Measurements from ENCODE around the gene SASH1. TPM values are rescaled to one million over a fixed set of nuclear protein-coding genes. Genes with fewer than 3 reads are reported as not detected.
A peak's percentile ranks its signal among the peaks of the same experiment; 100 is the strongest.

Gene SASH1
- total and polyA plus RNA-seq, 9 of the 15 experiments (the other 6 are each of a cell fraction or from before 2014, with no cell fraction given) = 0.35 to 3.5 (median 1.6) TPM

- no peak for DNase-seq (ENCODE audit: extremely low read depth in 1 of 4, low spot score in 3 of 4)
- H3K4me2 ChIP-seq (ENCODE audit: insufficient read depth, low read length) = no peak overlapping the region
- H4K20me1 ChIP-seq (replicated peaks; ENCODE audit: control insufficient read depth, insufficient read depth, low read length) = no peaks in the 10 kb centered on the region
- no peak overlapping the region for H3K9ac ChIP-seq (ENCODE audit: insufficient read depth in 1 of 2, low read depth in 2 of 2, low read length in 2 of 2)
- H3K36me3 ChIP-seq (ENCODE audit: control insufficient read depth, insufficient read depth, low read length) = no peaks in the 10 kb centered on the region
- ATAC-seq = no peak
- H3K27me3 ChIP-seq (ENCODE audit: control insufficient read depth in 2 of 2, insufficient read depth in 2 of 2, low read length in 2 of 2) = peaks cover 8 to 38% of the 10 kb centered on the region in 2 experiments
- intact Hi-C loops (cut with micrococcal nuclease) (no loop called here), in situ Hi-C loops (cut with MboI) (no loop called here)
- CTCF ChIA-PET (ENCODE audit: low intra/inter-chr PET ratio) = no interaction called here
- 4% methylated on average over 3 of the region's 3 CpGs for WGBS (ENCODE audit: insufficient coverage, low coverage, missing lambda C conversion rate)
- TF ChIP-seq ZNF512 (tag; IDR thresholded peaks at IDR 0.05) (peak; percentile 89), NFIC (IDR thresholded peaks at IDR 0.05) (peak; percentile 76; the same call in 1 of the 2 replicates), CBX2 (IDR thresholded peaks at IDR 0.05; ENCODE audit: insufficient read depth, low read length, poor library complexity, severe bottlenecking) (no peak)
- H2AFZ ChIP-seq (ENCODE audit: low read depth, low read length) = no peak overlapping the region
- POLR2A ChIA-PET = interaction anchor here (1.5 kb wide), 1 partner anchor 20 kb away, joined by 4 read pairs; no protein-coding TSS in a partner anchor
- H3K27ac ChIP-seq (ENCODE audit: extremely low read depth, low read depth, low read length) = no peak overlapping the region
- no peaks in the 10 kb centered on the region for H3K9me3 ChIP-seq (replicated peaks; ENCODE audit: control insufficient read depth, insufficient read depth, low read depth, low read length)
- H3K79me2 ChIP-seq (ENCODE audit: control insufficient read depth, insufficient read depth, low read length) = no peaks in the 10 kb centered on the region
- no peak overlapping the region for H3K4me3 ChIP-seq
- BruUV-seq (replicated peaks) = no TSS peak
- H3K4me1 ChIP-seq (replicated peaks in 1 of 2; ENCODE audit: control insufficient read depth in 2 of 2, insufficient read depth in 2 of 2, low read length in 2 of 2) = no peaks in the 10 kb centered on the region
- H3K9me1 ChIP-seq (ENCODE audit: control insufficient read depth, insufficient read depth, low read length) = no peaks in the 10 kb centered on the region
- no peak for FAIRE-seq
Observed at GRCh38 chr6:148322704-148323103, 19.9 kb upstream of the SASH1 start.

- no peaks in the 10 kb centered on the region for H3K79me2 ChIP-seq (ENCODE audit: control insufficient read depth, insufficient read depth, low read length)
- H3K9me3 ChIP-seq (replicated peaks; ENCODE audit: control insufficient read depth, insufficient read depth, low read depth, low read length) = no peaks in the 10 kb centered on the region
- BruUV-seq (replicated peaks) = no TSS peak
- no peaks in the 10 kb centered on the region for H4K20me1 ChIP-seq (replicated peaks; ENCODE audit: control insufficient read depth, insufficient read depth, low read length)
- TF ChIP-seq ZNF780A (CRISPR knock-in tag; IDR thresholded peaks at IDR 0.05) (no peak), ZFP36 (IDR thresholded peaks at IDR 0.05; ENCODE audit: low read depth, low read length, partially characterized antibody) (no peak), NCOA1 (IDR thresholded peaks at IDR 0.05; ENCODE audit: low read depth) (no peak)
- H3K36me3 ChIP-seq (ENCODE audit: control insufficient read depth, insufficient read depth, low read length) = no peaks in the 10 kb centered on the region
- H3K4me2 ChIP-seq (ENCODE audit: insufficient read depth, low read length) = no peak overlapping the region
- no peak overlapping the region for H2AFZ ChIP-seq (ENCODE audit: low read depth, low read length)
- H3K4me1 ChIP-seq (replicated peaks in 1 of 2; ENCODE audit: control insufficient read depth in 2 of 2, insufficient read depth in 2 of 2, low read length in 2 of 2) = no peaks in the 10 kb centered on the region
- POLR2A ChIA-PET = interaction anchor here (1.5 to 1.6 kb wide), 2 partner anchors 10 to 21 kb away, joined by 4 to 7 read pairs; no protein-coding TSS in a partner anchor
- in situ Hi-C loops (cut with MboI) = no loop called here
- intact Hi-C loops (cut with micrococcal nuclease) = no loop called here
- 0% methylated on average over 2 of the region's 2 CpGs for WGBS (ENCODE audit: insufficient coverage, low coverage, missing lambda C conversion rate)
- FAIRE-seq = no peak
- H3K9me1 ChIP-seq (ENCODE audit: control insufficient read depth, insufficient read depth, low read length) = no peaks in the 10 kb centered on the region
- CTCF ChIA-PET (ENCODE audit: low intra/inter-chr PET ratio) = no interaction called here
- no peak overlapping the region for H3K27ac ChIP-seq (ENCODE audit: extremely low read depth, low read depth, low read length)
- peaks cover 5 to 32% of the 10 kb centered on the region in 2 experiments; a peak in 4 of 5 replicates for H3K27me3 ChIP-seq (ENCODE audit: control insufficient read depth in 2 of 2, insufficient read depth in 2 of 2, low read length in 2 of 2)
- no peak for DNase-seq (ENCODE audit: extremely low read depth in 1 of 4, low spot score in 3 of 4)
- no peak overlapping the region for H3K4me3 ChIP-seq
- no peak overlapping the region for H3K9ac ChIP-seq (ENCODE audit: insufficient read depth in 1 of 2, low read depth in 2 of 2, low read length in 2 of 2)
- no peak for ATAC-seq
Observed at GRCh38 chr6:148323344-148323743, 19.3 kb upstream of the SASH1 start.
